Mononuclear cell (primary cell): ENCODE data around the gene WDR90. TPM values are rescaled to one million over a fixed set of nuclear protein-coding genes. Genes with fewer than 3 reads are reported as not detected.

Source experiments
- H3K27me3 ChIP-seq: 2 replicates; pipeline ENCODE4 v1.6.0; 2011; ENCODE audit warnings: low read length, control low read depth; ENCODE audit not compliant: insufficient read depth
- H3K4me1 ChIP-seq: 2 replicates; pipeline ENCODE4 v1.5.1; 2011; ENCODE audit warnings: mild to moderate bottlenecking, low read length, control low read depth; ENCODE audit not compliant: insufficient read depth
- H3K4me3 ChIP-seq: 2 replicates; pipeline ENCODE4 v1.5.1; 2011; ENCODE audit warnings: mild to moderate bottlenecking, low read length, moderate library complexity
- H3K9me3 ChIP-seq: 2 replicates; pipeline ENCODE4 v1.5.1; 2011; ENCODE audit warnings: low read depth, mild to moderate bottlenecking, control low read depth, low read length
- total RNA-seq: library from RNA; depleted of rRNA; stranded (reverse); fragments of >200 nt; gene quantifications from one replicate; pipeline ENCODE4 v1.2.3, GENCODE V29; 2012

Gene WDR90
- total RNA-seq, 1 donor, result 4.6 TPM

GRCh38 chr16:715477-716199 is 66.5 kb downstream of the WDR90 start:
- Histone ChIP-seq H3K4me1 (peaks cover 40% of the 10 kb centered on the region), H3K4me3 (peak overlapping the region; percentile 27), H3K27me3 (peaks cover 9% of the 10 kb centered on the region), H3K9me3 (no peaks in the 10 kb centered on the region)

- no peak overlapping the region for H3K4me3 ChIP-seq
- H3K27me3 ChIP-seq, result peaks cover 9% of the 10 kb centered on the region
- H3K4me1 ChIP-seq, result peaks cover 41% of the 10 kb centered on the region
- no peaks in the 10 kb centered on the region for H3K9me3 ChIP-seq
Observed at GRCh38 chr16:716200-716568, 67.0 kb downstream of the WDR90 start.

GRCh38 chr16:716768-717325 is 67.7 kb downstream of the WDR90 start:
- Histone ChIP-seq H3K4me1 (peaks cover 43% of the 10 kb centered on the region), H3K27me3 (peaks cover 9% of the 10 kb centered on the region)

More at GRCh38 chr16:716768-717325, 67.7 kb downstream of the WDR90 start:
- H3K9me3 ChIP-seq, result no peaks in the 10 kb centered on the region
- no peak overlapping the region for H3K4me3 ChIP-seq

Other genes starting within 250 kb of the WDR90 start
- 2.9 TPM for gene DECR2, start 247.5 kb upstream of the WDR90 start, total RNA-seq
- 6.5 TPM for gene RAB11FIP3, start 223.7 kb upstream of the WDR90 start, total RNA-seq
- 31.2 TPM for gene CAPN15, start 121.7 kb upstream of the WDR90 start, total RNA-seq
- 0.10 TPM for gene PRR35, start 89.0 kb upstream of the WDR90 start, total RNA-seq
- 1.2 TPM for gene NHLRC4, start 82.4 kb upstream of the WDR90 start, total RNA-seq
- gene PIGQ, start 79.4 kb upstream of the WDR90 start, total RNA-seq, result 8.5 TPM
- gene RAB40C, start 59.3 kb upstream of the WDR90 start, total RNA-seq, result 6.6 TPM
- 0.31 TPM for gene WFIKKN1, start 18.4 kb upstream of the WDR90 start, total RNA-seq
- 49.0 TPM for gene METTL26, start 13.1 kb upstream of the WDR90 start, total RNA-seq
- 18.5 TPM for gene MCRIP2, start 7.5 kb upstream of the WDR90 start, total RNA-seq
- 45.2 TPM for gene RHOT2, start 18.8 kb downstream of the WDR90 start, total RNA-seq
- gene RHBDL1, start 26.3 kb downstream of the WDR90 start, total RNA-seq, result 0.84 TPM
- 39.0 TPM for gene STUB1, start 31.0 kb downstream of the WDR90 start, total RNA-seq
- 25.0 TPM for gene JMJD8, start 35.0 kb downstream of the WDR90 start, total RNA-seq
- 4.4 TPM for gene WDR24, start 41.0 kb downstream of the WDR90 start, total RNA-seq
- gene FBXL16, start 56.4 kb downstream of the WDR90 start, total RNA-seq, result 1.7 TPM
- gene METRN, start 65.8 kb downstream of the WDR90 start, total RNA-seq, result 4.8 TPM
- 5.8 TPM for gene ANTKMT, start 71.8 kb downstream of the WDR90 start, total RNA-seq
- gene CCDC78, start 77.1 kb downstream of the WDR90 start, total RNA-seq, result 1.0 TPM
- 4.6 TPM for gene HAGHL, start 77.7 kb downstream of the WDR90 start, total RNA-seq
- 22.7 TPM for gene CIAO3, start 91.6 kb downstream of the WDR90 start, total RNA-seq
- gene MSLN, start 111.4 kb downstream of the WDR90 start, total RNA-seq, result 0.21 TPM
- gene RPUSD1, start 139.0 kb downstream of the WDR90 start, total RNA-seq, result 10.4 TPM
- gene CHTF18, start 139.3 kb downstream of the WDR90 start, total RNA-seq, result 8.8 TPM
- gene GNG13, start 151.4 kb downstream of the WDR90 start, total RNA-seq, result not detected